Measurements from ENCODE around the gene ENOX2.

GRCh38 chrX:130788786-130789581 is 114.0 kb downstream of the ENOX2 start:
- TF ChIP-seq CTCF (optimal IDR thresholded peaks at IDR 0.05 in 1 of 3, IDR thresholded peaks at IDR 0.05 in 1 of 3, conservative IDR thresholded peaks at IDR 0.05 in 1 of 3; ENCODE audit: extremely low read depth in 1 of 3, insufficient read depth in 2 of 3, low read length in 3 of 3) (no peak), EZH2 (IDR thresholded peaks at IDR 0.05; ENCODE audit: low read length) (no peak)
